ENCODE data around the gene FAM185A. TPM values are rescaled to one million over a fixed set of nuclear protein-coding genes. Genes with fewer than 3 reads are reported as not detected.

The FAM185A gene
- total RNA-seq, 4 donors from 2014 or later = 12.4 to 41.9 (median 16.9) TPM

DNA sequence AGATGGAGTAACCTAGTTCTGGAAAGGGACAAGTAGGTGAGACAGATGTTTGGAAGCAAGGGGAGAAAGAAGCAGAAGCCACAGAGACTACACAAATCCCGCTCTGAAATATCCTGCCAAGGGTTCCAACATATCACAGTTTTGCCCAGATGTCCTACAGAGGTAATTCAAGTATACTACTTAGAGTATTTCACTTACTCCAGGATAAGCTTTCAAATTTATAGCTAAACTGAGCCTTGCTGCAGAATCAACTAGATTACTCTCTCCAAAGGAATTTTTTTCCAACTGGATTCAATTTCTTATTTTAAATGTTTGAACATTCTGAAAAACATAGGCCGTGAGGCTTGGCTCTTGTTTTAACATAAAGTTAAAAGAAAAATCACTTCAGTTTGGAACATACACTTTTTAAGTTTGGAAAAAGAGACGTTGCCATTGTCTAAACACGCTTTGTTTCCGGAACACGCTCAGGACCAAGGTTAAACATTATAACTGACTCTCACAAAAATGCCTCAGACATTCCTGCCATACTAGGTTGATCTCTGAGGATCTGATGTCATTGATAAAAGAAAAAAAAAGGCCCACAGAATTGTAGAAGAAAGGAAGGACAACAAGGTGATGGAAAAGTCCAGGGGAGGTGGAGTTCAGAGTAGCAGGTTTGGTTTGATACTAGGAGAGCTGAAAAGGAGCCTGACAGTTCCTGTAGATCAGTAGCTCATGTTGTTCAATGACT lies 74.8 kb downstream of the FAM185A start:
- TF ChIP-seq, protein P1, sequence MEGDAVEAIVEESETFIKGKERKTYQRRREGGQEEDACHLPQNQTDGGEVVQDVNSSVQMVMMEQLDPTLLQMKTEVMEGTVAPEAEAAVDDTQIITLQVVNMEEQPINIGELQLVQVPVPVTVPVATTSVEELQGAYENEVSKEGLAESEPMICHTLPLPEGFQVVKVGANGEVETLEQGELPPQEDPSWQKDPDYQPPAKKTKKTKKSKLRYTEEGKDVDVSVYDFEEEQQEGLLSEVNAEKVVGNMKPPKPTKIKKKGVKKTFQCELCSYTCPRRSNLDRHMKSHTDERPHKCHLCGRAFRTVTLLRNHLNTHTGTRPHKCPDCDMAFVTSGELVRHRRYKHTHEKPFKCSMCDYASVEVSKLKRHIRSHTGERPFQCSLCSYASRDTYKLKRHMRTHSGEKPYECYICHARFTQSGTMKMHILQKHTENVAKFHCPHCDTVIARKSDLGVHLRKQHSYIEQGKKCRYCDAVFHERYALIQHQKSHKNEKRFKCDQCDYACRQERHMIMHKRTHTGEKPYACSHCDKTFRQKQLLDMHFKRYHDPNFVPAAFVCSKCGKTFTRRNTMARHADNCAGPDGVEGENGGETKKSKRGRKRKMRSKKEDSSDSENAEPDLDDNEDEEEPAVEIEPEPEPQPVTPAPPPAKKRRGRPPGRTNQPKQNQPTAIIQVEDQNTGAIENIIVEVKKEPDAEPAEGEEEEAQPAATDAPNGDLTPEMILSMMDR (IDR thresholded peaks at IDR 0.05) = no peak
- TF ChIP-seq POLR2AphosphoS5 (IDR thresholded peaks at IDR 0.05) (no peak), POLR2A (IDR thresholded peaks at IDR 0.05) (no peak), EP300 (IDR thresholded peaks at IDR 0.05) (no peak)
- H3K27ac ChIP-seq = no peak overlapping the region
- H3K27me3 ChIP-seq = no peaks in the 10 kb centered on the region
- peaks cover 10% of the 10 kb centered on the region for H3K36me3 ChIP-seq
- WGBS = 72% methylated on average over 6 of the region's 6 CpGs
- H3K4me1 ChIP-seq = no peaks in the 10 kb centered on the region
- no peak for DNase-seq (ENCODE audit: low spot score in 2 of 2)
- H3K4me3 ChIP-seq = no peak overlapping the region
- no peaks in the 10 kb centered on the region for H3K9me3 ChIP-seq

DNA sequence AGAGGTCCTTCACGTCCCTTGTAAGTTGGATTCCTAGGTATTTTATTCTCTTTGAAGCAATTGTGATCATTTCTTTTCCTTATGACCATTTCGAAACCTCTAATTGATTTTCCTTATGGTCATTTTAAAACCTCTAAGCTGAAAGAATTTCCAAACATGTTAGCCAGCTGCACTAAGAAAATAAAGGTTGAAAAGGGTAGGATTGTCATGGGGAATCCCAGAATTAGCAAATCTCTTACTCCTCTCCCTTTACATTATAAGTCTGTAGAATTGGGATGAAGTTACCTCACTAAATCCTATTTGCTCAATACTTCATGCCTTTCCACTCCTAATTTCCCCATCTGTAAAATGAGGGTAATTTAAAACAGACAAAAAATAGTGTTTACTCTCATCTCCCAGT lies 79.5 kb downstream of the FAM185A start:
- H3K4me3 ChIP-seq = no peak overlapping the region

DNA sequence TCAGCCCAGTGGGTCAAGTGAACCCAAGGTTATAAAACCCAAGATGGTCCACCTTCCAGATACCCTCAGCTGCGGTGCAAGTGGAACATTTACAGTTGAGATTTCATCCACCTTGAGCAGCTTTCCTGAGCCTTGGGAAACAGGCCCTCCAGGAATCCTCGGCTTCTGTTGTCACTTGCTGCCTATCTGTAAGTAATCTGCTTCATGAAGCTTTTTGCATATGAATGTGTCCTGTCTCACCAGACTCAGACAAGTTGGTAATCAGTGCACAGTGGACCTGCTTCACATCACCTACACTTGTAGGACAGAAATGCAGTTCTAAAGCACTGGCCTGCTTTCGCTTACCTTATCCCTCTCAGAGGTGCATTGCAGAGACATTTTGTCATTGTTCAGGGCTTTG lies 80.3 kb downstream of the FAM185A start:
- no peak for DNase-seq (ENCODE audit: low spot score in 2 of 2)
- Histone ChIP-seq H3K27ac (no peak overlapping the region), H3K27me3 (no peaks in the 10 kb centered on the region), H3K4me3 (no peak overlapping the region), H3K4me1 (no peaks in the 10 kb centered on the region), H3K9me3 (no peaks in the 10 kb centered on the region), H3K36me3 (peaks cover 4% of the 10 kb centered on the region)
- TF ChIP-seq POLR2A (IDR thresholded peaks at IDR 0.05) (no peak), EP300 (IDR thresholded peaks at IDR 0.05) (no peak), POLR2AphosphoS5 (IDR thresholded peaks at IDR 0.05) (no peak)
- TF ChIP-seq, protein P1 (IDR thresholded peaks at IDR 0.05) = no peak
- WGBS = 63% methylated on average over 3 of the region's 3 CpGs

More for the DNA sequence above, 79.5 kb downstream of the FAM185A start:
- TF ChIP-seq POLR2A (IDR thresholded peaks at IDR 0.05) (no peak), POLR2AphosphoS5 (IDR thresholded peaks at IDR 0.05) (no peak), EP300 (IDR thresholded peaks at IDR 0.05) (no peak)
- TF ChIP-seq, protein P1 (IDR thresholded peaks at IDR 0.05) = no peak
- Histone ChIP-seq H3K9me3 (no peaks in the 10 kb centered on the region), H3K4me1 (no peaks in the 10 kb centered on the region), H3K27ac (no peak overlapping the region), H3K27me3 (no peaks in the 10 kb centered on the region), H3K36me3 (peaks cover 4% of the 10 kb centered on the region)
- no peak for DNase-seq (ENCODE audit: low spot score in 2 of 2)
- 84% methylated on average over 2 of the region's 2 CpGs for WGBS

DNA sequence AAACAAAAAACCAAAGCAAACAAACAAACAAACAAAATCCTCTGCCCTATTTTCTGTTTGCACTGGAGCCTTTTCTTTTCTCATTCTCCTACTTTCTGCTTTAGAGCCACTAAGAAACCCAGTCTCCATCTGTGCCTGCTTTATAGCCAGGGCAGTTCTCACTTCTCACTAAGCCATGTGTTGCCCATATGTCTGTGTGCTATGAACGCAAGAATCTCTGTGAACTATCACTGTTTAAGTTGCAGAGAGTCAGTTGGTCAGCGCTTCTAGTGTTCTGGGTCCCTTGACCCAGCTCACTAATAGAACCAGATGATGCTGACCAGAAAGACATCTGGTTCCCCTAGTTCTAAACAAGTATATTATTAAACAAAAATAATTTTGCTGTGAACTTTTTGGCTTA lies 81.4 kb downstream of the FAM185A start:
- DNase-seq (ENCODE audit: low spot score in 2 of 2) = no peak
- no peaks in the 10 kb centered on the region for H3K27me3 ChIP-seq
- H3K27ac ChIP-seq = no peak overlapping the region
- WGBS = 68% methylated on average over 2 of the region's 2 CpGs
- no peaks in the 10 kb centered on the region for H3K9me3 ChIP-seq
- no peaks in the 10 kb centered on the region for H3K4me1 ChIP-seq
- H3K36me3 ChIP-seq = peaks cover 4% of the 10 kb centered on the region
- no peak for TF ChIP-seq POLR2AphosphoS5 (IDR thresholded peaks at IDR 0.05)
- no peak for TF ChIP-seq EP300 (IDR thresholded peaks at IDR 0.05)
- TF ChIP-seq, protein P1 (IDR thresholded peaks at IDR 0.05) = no peak
- TF ChIP-seq POLR2A (IDR thresholded peaks at IDR 0.05) = no peak
- no peak overlapping the region for H3K4me3 ChIP-seq

DNA sequence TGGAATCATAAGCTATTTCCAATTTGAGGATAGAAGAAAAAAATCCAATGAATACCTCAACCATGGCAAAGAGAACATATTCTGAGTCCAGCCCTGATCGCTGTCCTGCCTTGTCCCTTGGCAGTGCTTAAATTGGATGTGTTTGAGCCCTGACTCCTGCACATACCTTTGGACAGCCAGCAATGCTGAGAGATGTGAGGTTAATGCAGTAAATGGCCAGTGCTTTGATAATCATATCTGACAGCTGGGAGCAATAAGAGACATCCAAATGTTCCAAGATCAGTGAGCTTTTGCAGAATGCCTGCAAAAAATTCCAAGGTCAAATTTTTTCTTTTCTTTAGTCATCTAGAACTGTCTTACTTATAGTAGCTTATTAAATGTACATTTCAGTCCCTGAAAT lies 83.9 kb downstream of the FAM185A start:
- Histone ChIP-seq H3K27me3 (no peaks in the 10 kb centered on the region), H3K36me3 (peaks cover 4% of the 10 kb centered on the region), H3K4me3 (no peak overlapping the region), H3K27ac (no peak overlapping the region), H3K4me1 (peaks cover 8% of the 10 kb centered on the region), H3K9me3 (no peaks in the 10 kb centered on the region)
- 60% methylated on average over 1 of the region's 1 CpG for WGBS
- no peak for DNase-seq (ENCODE audit: low spot score in 2 of 2)
- TF ChIP-seq POLR2AphosphoS5 (IDR thresholded peaks at IDR 0.05) (no peak), EP300 (IDR thresholded peaks at IDR 0.05) (no peak), POLR2A (IDR thresholded peaks at IDR 0.05) (no peak)
- TF ChIP-seq, protein P1 (IDR thresholded peaks at IDR 0.05) = no peak

Data from suprapubic skin (tissue), 4 donors.